GM18526 (cell line): ENCODE data around the gene ELP1.

ENCODE experiments used
- POLR2A ChIP-seq: IDR thresholded peaks from 3 replicates; pipeline ENCODE4 v1.6.1; 2011; ENCODE audit not compliant: insufficient read length; ENCODE audit errors: extremely low read depth

Gene ELP1

GRCh38 chr9:108823829-108824228 is 110.1 kb downstream of the ELP1 start:
- TF ChIP-seq POLR2A, result no peak
